Fibroblast of skin of abdomen (primary cell): ENCODE measurements around the gene ALDH3A2.

ENCODE experiments used
- DNase-seq: peaks from one replicate; pipeline ENCODE4 v3.0.0-alpha.2; 2013

ALDH3A2 gene

DNA sequence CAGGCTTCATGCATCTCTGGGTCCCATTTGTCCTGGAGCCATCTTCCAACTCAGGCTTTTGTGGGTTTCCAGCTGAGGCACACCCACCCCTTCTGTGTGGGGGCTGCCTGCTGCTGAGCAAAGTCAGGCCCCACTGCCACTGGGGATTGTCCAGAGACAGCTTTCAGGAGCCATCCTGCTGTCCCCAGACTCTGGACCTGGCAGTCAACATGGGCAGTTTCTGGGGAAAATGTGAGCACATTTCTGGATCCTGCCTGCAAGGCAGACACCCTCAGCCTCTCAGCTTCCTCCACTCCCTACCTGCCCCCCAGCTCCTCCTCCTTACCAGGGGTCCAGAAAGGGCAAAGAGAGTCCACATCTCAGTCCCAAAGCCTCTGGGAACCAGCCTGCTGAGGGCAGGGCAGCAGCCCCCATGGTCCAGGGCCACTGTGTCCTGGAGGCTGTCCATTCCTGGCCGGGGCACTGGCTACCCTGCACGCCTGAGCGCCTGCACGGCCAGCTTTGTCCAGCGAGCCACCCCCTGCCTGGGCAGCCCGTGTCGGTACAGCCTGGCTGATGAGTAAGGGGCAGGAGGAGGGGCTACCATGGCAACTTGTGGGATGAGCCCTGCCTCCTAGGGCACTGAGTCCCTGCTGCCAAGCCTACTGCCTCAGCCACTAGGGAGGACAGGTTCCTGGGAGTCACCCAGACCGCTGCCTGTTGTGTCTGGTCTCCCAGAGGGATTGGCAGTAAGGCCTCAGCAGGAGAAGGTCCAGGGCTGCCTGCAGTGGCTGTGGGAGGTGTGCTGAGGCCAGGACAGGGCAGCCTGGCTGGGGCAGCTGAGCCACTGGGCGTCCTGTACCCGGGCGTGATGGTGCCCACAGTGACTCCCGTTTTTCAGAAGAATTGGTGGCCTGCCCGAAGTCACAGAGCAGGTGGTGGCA, 67.8 kb downstream of the ALDH3A2 start, which contains the start of gene SLC47A2:
TSS of gene SLC47A2 (minus strand) at position 477 of the 923 bp plus-strand sequence. CDS start at position 448, 29 bp downstream.
- DNase-seq, result no peak

DNA sequence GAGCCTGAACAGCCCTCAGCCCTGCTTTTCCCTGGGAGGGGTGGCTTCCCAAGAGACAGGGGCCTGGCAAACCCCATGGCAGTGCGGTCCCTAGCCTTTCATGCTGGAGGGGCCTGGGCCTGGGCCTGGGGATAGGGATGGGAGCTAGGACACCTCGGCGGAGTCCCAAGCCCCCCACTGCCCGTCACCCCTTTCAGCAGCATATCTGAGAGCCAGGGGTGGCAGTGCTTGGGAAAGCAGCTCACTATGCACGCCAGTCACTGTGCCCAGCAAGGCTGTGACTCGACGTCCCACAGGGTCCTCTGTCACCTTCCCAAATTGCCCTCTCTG, 68.4 kb downstream of the ALDH3A2 start:
- no peak for DNase-seq

DNA sequence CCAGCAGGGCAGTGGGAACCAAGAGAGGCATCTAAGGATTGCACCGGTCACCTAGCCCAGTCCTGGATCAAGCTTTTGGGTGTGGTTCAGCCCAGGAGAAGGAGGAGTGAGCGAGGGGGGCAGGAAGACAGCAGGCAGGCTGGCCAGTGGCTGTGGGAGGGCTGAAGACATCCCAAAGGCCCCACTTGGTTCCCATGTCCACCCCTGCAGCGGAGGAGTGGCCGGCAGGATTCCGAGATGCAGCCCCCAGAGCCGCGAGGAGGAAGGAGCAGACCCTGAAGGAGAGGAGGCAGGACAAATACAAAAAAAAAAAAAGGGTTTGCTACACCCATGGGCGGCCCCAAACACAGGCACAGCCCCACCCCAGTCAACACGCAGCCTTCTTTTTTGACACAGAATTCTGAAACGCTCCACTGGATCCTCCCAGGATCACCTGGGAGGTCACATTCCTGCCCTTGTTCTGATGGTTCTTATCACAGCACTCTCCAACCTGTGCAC, 68.9 kb downstream of the ALDH3A2 start:
- DNase-seq, result no peak

DNA sequence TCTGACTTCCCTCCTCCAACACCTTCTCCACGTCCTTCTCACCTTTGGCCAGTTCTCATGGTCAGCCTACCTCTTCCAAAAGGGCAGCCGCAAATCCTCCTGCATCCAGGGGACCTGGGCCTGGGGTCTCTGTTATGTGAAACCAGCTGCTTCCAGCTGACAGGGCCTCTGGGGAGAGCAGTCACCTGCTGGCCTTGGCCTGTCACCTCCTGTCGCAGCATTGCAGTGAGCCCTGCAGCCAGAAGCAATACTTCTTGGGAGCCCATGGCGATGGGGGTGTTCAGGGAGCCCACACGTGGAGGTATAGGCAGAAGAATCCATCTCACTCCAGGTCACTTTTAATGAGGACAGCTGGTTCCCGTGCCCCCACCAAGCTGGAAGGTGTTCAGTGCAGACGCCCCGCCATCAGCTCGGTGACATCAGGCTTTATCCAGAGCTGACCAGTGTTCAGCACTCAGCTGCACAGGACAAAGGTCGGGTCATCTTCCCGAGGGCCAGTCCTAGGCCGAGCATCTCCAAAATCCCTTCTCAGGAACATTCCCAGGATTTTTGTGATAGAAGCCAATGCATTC, 69.6 kb downstream of the ALDH3A2 start:
- DNase-seq, result no peak

DNA sequence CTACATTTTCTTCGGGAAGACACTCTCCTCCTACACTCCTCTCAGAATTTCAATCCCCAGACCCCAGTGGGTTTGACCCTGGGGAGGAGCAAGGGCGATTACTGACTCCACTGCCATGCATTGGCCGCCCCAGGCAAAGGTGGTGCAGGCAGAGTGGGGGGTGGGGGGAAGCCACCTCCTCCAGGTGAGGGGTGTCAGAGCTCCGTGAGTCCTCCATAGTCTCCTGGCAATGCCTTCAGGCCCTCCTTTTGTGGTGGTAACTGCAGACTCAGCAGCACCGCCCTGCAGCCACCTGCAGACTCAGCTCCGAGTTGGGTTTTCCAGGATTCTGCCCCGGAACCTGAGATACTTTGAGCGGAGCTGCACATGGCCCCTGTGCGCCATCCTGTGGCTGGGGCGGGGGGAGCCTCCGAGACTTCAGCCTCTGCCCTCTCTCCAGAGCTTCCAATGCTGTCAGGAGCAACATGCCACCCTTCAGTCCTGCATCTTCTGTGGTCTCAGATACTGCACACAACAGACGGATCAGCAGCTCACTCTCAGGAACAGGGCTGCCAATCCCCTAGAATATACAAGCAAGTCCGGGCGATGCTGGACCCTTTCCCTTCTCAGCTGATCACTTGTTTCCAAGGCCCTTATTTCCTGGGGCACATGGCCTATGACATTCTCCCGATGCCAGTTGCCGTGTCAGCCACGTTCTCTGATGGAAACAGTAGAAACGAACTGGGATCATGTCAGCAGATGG, 70.2 kb downstream of the ALDH3A2 start:
- DNase-seq, result no peak

DNA sequence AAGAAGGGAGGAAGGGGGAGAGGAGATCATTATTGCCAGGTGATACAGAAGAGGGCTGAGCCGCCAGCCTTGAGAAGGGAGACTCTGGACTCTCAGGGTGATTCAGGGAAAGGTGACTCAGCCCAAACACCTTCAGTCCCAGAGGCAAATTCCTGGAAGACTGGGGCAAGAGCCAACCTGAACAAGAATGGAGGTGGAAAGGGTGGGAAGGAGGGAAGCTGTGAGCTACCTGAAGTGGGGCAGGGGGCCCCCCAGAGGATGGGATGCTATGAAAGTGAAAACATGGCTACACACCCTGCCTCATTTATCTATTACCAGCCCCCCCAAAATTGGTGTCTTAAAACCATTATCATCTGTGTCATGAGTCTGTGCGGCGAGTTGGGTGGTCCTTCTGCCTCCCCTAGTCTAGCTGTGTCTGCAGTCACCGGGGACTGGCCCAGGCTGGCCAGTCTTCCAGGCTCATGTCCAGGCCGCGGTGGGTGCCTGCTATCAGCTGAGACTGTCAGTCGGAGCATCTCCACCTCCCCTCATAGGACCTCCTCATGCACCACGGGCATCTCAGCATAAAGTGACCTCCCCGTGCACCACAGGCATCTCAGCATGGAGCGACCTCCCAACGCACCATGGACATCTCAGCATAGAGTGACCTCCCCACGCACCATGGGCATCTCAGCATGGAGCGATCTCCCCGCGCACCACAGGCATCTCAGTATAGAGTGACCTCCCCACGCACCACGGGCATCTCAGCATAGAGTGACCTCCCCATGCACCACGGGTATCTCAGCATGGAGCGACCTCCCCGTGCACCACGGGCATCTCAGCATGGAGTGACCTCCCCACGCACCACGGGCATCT, 71.0 kb downstream of the ALDH3A2 start:
- no peak for DNase-seq

DNA sequence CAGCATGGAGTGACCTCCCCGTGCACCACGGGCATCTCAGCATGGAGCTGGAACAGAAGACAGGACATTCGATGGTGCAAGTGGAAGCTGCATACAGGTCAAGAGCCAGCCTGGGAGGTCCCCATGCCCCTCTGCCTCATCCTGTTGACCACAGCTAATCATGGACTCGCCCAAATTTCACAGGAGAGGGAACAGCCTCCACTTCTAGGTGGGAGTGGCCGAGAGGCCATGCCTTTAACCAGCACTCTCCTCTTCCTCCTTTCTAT, 71.6 kb downstream of the ALDH3A2 start:
- DNase-seq, result no peak

DNA sequence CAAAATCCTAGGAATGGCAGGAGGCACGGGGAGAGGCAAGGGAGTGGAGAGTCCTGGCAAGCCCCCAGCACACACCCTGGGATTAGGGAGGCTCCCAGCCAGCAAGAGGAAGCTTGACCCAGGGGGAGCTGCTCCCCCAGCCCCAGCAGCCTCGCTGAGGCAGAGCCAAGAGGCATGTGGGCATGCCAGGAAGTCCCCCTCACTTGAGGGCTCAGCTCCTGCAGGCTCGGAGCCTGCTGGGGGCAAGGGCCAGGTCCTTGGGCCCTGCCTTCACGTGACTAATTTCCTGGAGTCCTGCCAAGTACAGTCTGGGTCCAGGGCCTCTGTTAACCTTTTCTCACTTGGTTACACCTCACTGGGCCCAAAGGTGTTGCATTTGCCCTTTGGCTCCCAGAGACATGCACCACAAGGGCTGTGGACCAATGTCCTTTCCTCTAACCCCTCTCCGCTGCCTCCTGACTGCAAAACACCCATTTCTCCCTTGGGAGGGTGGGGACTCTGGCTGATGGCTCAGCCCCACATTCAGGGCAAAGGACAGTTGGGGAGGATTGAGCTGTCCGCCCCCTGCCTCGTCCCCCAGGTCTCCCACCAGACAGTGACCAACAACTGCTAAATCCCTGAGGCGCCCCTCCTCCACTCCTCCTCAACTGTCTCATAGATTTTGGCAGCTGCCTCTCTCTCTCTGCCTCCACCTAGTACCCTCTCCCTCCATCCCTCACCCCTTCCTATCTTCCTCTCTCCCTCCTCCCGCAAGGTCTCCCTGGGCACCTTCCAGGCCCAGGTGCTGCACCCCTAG, 72.3 kb downstream of the ALDH3A2 start:
- no peak for DNase-seq

DNA sequence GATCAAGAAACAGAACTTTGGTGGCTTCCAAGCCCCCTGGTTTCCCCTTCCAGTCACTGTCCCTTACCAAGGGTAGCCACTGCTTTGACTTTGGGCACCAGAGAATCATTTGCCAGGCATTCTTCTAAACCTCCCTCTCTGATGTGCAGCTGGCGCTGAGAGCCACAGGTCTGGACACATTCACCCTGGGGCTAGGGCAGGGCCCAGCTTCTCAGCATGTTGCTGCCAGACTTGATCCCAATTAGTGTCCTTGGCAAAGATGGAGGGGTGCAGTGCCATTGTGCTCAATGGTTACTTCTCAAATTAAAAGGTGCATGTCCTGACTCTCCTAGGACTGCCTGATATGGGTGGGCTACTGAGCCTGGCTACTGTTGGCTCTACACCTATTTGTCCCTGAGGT, 75.4 kb downstream of the ALDH3A2 start:
- DNase-seq, result no peak

DNA sequence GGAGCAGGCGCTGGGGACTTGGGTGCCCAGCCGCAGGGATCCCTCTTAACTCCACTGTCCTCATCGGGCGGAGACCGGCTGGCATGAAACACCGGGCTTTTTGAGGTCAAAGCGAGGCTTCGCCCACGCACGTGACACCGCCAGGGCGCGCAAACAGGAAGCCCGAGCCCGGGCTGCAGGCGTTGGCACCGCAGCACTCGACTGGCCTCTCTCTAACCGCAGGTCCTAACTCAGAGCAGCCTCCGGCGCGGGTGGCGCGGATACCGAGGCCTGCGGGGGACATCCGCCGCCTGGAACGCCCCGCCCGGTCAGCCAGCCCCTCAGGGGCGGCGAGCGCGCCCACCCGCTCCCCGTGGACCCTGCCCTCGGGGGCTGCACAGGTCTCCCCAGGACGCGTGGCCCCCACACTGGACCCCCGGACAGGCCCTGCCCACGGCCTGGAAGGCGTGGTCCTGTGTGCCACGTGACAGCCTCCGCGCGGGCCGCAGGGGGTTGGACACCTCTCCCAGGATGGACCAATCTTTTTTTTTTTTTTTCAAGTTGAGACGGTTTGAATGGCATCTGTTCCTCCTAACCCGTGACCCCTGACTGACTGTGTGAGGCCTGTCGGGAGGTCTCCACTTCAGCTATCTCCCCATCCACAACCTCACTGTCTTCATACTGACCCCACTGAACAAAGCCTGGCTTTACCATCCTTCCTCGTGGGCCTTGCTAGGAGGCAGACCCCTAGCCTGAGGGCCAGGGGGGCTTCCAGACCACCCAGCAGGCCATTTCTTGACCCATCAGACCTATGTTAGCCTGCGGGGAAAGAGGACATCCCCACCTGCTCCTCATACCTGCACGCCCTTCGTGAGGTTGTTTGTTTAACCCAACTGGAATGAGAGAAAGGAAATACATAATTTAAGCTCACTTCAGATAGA, 76.2 kb downstream of the ALDH3A2 start:
- no peak for DNase-seq

DNA sequence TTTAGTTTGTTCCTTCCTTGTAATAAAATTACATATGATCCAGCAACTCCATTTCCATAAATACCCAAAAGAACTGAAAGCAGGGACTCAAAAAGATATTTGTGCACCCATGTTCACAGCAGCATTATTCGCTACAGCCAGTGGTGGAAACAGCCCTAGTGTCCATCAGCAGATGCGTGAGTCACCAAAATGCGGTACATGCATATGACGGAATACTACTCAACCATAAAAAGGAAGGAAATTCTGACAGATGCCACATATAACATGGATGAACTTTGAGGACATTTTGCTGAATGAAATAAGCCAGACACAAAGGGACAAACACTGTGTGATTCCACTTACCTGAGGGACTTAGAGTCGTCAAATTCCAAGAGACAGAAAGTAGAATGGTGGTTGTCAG, 76.9 kb downstream of the ALDH3A2 start:
- DNase-seq, result no peak

DNA sequence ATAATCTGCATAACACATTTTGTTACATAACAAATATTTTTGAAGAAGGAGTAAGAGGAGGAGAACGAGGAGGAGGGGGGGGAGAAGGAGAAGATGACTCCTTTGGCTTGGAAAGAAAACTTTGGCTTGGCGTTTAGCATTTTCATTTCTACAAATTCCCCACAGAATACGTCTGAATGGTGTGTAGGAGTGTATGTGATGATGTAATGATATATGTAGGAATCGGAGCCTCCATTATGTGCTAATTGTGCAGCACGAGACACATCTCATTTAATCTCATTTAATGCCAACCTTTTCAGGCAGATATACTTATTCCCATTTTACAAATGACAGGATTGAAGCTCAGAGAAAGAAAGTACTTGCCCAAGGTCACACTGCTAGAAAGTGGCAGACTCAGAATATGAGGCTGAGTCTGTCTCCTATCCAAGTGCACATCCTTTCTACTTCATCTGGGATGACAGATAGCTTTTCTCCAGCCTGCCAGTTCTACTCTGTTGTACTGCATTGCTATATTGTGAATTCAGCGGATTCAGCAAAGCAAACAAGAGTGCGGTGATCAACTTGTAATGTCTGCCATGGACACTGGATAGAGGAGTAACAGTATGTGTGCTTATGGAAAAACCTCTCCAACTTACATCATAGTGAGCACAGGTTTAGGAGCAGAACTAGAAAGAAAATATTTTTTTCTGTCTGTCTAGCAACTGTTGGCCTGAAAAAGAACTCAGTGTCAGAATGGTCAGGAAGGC, 78.3 kb downstream of the ALDH3A2 start:
- DNase-seq, result no peak
